ENCODE data around the gene MEMO1.
A peak's percentile ranks its signal among the peaks of the same experiment; 100 is the strongest.
"Not testable (repeated sequence)": the region's sequence is repeated elsewhere in the genome, so short reads cannot be mapped to it uniquely, and the experiment has no call there.

MEMO1 gene

DNA sequence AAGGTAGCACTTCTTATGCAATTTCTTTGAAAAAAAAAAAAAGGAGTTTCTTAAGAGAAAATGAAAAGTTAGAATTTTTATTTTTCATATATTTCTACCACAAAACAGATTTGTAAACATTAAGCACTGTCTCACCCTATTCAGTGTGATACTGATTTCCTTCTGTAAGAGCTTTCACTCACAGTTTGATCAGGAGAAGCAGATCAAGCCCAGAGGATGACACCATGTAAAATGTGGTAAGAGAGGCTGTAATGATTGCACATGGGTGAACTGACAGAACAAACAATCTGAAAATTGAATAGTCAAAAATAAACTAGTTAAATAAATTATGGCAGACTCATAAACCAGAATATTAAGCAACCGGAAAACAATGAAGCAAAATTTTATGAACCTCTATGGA lies 54.5 kb downstream of the MEMO1 start:
- DNase-seq: no peak

DNA sequence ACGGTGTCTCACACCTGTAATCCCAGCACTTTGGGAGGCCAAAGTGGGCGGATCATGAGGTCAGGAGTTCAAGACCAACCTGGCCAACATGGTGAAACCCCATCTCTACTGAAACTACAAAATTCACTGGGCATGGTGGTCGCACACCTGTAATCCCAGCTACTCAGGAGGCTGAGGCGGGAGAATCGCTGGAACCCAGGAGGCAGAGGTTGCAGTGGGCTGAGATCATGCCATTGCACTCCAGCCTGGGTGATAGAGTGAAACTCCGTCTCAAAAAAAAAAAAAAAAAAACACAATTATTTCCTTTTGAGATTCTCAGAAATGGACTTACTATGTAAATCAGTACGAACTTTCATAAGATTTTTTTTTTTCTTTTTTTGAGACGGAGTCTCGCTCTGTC lies 57.7 kb downstream of the MEMO1 start:
- not testable (repeated sequence) for DNase-seq

DNA sequence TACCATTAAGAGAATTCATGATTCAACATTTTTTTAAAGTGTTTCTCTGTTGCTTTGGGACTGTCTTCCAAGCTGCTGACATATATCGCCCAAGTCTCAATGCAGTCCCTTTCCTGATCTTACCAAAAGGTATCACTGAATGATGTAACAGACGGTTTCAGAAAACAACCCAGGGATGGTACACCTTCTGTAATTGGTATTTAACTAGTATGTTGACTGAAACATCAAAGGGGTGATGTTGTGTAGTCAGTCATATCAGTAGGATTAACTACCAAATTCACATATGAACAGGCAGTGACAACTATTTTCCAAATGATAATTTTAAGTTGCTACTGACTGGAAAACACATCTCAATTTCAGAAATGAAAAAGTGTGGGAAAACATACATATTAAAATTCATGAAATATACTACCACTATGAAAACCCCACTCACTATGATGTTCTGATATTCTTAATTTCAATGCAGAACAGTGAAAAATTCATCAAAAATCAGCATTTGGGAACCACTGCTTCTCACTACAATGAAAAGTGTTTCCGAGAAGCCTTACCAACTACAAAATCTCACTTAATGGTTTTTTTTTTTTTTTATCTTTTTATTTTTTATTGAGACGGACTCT lies 59.8 kb downstream of the MEMO1 start:
- no peak for DNase-seq

DNA sequence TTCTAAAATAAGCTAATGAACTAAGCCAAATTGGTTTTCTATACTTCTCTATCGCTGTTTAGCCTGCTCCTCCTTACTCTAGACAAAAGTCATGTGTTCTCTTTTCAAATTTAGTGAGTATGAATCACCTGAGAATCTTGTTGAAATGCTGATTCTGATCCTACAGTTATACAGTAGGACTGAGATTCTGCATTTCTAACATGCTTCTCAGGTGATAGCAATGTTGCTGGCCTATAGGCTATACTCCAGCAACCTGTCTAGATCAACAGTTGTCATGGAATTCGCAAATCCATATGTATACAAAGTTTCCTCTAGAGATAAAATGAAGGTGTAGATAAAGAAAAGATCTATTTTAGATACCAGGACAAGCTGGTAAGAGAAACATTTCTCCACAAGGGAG lies 62.9 kb downstream of the MEMO1 start:
- no peak for DNase-seq

- no peak for DNase-seq
These were observed 64.0 kb downstream of the MEMO1 start for GRCh38 chr2:31946838-31947237.

DNA sequence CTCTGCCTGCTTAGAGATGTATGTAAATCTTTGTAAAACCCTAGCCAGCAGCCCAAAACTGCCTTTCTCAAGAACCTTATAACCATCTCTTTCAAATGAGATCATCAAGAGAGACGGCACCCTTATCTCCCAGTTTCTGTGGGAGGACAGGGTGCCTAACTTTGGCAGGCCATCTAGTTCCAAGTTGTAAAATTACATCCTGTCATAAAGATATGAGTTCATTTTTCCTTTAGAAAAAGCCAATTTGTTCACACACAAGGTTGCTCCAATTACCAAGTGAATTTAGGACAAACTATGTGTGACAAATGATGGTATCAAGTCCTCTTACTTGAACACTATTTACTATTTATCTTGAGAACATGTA lies 65.3 kb downstream of the MEMO1 start:
- DNase-seq: no peak

GRCh38 chr2:31944828-31945571 lies 65.8 kb downstream of the MEMO1 start:
- no peak for DNase-seq

DNA sequence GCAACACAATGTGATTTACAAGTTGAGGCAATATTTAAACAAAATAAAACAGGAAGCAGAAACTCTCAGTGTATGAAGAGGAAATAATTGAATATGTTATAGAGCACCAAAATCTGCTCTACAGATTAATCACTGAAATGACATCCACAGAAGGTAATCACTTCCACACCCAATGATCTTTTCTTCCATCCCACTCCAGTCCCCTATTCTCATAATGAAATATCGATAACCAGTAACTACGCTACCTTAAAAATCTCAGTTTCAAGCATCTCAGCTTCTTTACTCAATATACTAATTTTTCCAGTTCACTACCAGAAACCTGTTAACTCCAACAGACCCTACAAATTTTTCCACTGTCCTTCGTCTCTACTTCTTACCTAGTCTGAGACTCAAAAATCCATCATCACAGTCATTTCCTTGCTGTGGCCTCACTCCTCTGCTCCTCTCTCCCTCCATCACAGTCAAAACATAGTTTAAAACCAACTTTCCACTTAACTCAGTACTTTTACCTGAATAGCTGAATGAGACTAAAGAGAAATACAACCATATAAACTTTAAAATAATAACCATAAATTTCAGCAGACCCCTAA lies 67.1 kb downstream of the MEMO1 start:
- DNase-seq: no peak

DNA sequence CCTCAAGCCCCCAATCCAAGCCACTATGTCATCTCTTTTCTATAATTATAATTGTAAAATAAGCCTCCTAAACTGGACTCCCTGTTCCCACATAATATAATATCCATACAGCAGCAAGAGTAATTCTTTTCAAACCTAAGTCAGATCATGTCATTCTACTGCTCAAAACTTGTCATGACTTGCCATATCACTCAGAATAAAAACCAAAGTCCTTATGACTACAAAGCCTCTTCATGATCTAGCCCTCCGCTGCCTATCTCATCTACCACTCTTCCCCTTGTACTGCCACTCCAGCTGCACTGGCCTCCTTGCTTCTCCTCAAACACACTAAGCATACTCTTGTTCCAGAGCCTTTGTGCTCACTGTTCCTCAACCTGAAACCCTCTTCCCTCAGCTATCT lies 69.9 kb downstream of the MEMO1 start:
- no peak for DNase-seq

- no peak for DNase-seq
These were observed 73.1 kb downstream of the MEMO1 start for GRCh38 chr2:31937741-31938140.

- DNase-seq: no peak
These were observed 75.4 kb downstream of the MEMO1 start for GRCh38 chr2:31935370-31935769.

DNA sequence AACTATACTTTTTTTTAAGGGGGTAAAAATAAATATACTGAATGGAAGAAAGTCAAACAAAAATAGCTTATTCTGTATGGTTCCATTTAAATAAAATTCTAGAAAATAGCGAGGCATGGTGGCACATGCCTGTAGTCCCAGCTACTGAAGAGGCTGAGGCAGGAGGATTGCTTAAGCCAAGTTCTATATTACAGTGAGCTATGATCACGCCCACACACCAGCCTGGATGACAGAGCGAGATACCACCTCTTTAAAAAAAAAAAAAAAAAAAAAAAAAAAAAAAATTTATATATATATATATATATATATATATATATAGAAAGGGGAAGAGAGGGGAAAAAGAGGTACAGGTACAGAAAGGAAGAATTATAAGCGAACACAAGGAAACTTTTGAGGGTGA lies 77.7 kb downstream of the MEMO1 start:
- no peak for DNase-seq

DNA sequence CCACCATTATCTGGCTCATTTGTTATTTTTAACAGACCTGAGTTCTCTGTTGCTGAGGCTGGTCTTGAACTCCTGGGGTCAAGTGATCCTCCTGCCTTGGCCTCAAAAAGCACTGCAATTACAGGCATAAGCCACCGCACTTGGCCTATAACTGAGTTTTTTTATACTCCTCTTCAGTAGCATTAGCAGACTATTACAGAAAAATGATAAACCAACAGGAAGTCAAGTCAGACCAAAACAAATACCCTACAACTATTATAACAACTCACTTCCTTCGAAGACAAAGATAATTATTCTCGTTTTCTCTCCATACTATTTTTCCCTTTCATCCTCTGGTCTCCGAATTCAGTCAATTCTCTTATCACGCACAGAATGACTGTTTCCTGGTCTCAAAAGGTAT lies 78.2 kb downstream of the MEMO1 start:
- no peak for DNase-seq

GRCh38 chr2:31931916-31932315 lies 78.9 kb downstream of the MEMO1 start:
- DNase-seq: no peak

- DNase-seq: no peak
These were observed 85.3 kb downstream of the MEMO1 start for GRCh38 chr2:31925517-31925916.

DNA sequence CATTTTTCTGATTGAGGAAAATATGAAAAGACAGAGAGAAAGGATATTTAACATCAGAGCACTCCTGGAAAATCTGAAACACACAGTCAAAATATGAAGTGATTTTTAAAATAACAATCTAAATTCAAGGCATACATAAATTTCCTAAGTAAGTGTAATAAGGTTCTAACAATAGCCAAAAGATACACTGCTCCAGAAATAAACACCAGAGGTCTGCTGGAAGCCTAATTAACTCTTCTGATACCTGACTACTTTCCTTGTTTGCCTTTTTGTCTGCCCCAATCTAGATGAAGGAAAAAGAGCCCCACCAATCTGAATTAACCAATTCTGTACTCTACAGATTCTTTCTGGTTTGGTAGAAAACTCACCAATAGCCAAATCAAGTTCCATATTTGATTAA lies 87.1 kb downstream of the MEMO1 start:
- DNase-seq: no peak

DNA sequence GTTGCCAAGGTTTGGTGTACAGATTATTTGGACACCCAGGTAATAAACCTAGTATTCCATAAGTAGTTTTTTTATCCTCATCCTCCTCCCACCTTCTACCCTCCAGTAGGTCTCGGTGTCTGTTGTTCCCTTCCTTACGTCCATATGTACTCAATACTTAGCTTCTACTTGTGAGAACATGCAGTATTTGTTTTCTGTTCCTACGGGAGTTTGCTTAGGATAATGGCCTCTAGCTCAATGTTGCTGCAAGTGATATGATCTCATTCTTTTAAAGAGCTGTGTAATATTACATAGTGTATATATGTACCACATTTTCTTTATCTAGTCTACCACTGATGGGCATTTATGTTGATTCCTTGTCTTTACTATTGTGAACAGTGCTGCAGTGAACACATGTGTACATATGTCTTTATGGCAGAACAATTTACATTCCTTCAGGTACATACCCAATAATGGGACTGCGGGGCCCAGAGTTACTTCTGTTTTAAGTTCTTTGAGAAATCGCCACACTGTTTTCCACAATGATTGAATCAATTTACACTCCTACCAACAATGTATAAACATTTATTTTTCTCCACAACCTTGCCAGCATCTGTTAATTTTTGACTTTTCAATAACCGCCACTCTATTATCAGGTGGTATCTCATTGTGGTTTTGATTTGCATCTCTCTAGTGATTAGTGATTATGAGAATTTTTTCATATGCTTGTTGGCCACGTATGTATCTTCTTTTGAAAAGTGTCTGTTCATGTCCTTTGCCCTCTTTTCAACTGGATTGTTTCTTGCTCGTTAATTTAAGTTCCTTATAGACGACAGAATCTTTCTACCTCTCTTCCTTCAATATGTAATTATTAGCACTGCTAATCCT lies 88.0 kb downstream of the MEMO1 start:
- DNase-seq: peak in 1 of 2 experiments; percentile 1

DNA sequence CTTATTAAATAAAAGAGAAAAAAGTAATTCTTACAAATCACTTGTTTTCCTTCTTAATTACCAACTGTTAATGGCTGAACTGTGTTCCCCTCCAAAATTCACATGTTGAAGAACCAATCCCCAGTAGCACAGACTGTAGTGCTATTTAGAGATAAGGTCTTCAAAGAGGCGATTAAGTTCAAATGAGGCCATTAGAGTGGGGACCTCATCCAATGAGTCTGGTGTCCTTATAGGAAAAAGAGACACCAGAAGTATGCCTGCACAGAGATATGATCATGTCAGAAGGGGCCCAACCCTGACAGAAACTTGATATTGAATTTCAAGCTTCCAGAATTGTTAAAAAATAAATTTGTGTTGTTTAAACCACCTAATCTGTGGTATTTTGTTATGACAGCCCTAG lies 89.8 kb downstream of the MEMO1 start:
- DNase-seq: no peak

DNA sequence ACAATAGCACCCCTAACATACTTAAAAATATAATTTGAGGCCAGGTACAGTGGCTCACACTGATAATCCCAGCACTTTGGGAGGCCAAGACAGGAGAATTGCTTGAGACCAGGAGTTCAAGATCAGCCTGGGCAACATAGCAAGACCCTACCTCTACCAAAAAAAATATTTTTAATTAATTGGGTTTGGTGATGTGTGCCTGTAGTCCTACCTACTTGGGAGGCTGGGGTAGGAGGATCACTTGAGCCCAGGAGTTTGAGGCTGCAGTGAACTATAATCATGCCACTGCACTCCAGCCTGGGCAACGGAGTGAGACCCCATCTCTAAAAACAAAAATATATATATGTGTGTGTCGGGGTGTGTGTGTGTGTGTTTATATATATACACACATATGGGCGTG lies 91.3 kb downstream of the MEMO1 start:
- DNase-seq: no peak

DNA sequence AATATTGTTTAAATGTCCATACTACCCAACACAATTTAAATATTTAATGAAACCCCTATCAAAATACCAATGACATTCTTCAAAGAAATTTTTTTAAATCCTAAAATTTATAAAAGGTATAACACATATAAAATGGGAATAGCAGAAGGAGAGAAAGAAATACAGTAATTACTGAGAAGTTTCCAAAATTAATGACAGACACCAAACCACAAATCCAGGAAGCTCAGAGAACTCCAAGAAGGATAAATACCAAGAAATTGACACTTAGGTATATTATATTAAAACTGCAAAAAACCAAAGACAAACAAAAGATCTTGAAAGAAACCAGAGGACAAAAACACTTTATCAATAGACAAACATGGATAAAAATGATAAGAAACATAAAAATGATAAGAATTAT lies 101.1 kb downstream of the MEMO1 start:
- no peak for DNase-seq

GRCh38 chr2:31907491-31907890 lies 103.3 kb downstream of the MEMO1 start:
- not testable (repeated sequence) for DNase-seq

DNA sequence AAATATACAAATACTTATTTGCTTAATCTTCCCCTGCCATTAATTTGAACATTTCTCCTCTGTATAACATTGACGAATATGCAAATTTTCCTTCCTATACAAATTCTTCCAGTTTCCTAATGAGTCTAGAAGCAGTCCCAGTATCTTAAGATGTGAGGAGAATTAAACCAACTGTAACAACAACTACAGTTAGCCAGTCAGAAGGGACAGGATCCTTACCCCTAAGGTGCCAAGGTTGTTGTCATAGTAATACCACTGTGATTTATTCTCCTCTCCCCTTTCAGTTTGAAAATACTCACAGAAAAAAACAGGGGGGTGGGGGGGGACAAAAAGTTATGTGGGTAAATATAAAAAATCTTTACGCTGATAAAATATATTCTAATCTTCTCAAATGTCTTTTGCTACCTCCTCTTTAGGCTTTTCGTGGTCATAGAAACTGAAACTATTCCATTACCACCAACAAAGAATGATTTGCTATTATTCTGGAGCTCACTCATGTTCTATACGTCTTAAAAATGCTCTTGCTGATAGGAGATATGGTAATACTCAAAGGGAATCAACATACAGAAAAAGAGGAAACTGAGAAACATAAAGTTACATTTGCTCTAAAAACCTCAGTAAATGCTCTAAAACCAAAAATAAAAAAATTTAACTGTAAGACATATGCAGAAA lies 107.6 kb downstream of the MEMO1 start:
- no peak for DNase-seq

GRCh38 chr2:31901900-31902299 lies 108.9 kb downstream of the MEMO1 start:
- no peak for DNase-seq

Measured in NCI-H1930 (cell line).